Measurements from ENCODE around the gene RHOT1. TPM values are rescaled to one million over a fixed set of nuclear protein-coding genes. Genes with fewer than 3 reads are reported as not detected.

RHOT1 gene
- total RNA-seq, 1 experiment from 2014 or later, result 33.3 TPM

GRCh38 chr17:32206861-32207260 is 64.6 kb downstream of the RHOT1 start:
- POLR2A ChIA-PET, result no interaction called here
- intact Hi-C loops (cut with micrococcal nuclease; ENCODE audit: unreplicated experiment), result loop anchor here (10.0 kb wide), 1 partner anchor 62 kb away; the partner anchor contains the start of gene RHOT1
- Mint-ChIP-seq H3K27me3 (ENCODE audit: insufficient read depth, unreplicated experiment) (no peaks in the 10 kb centered on the region), H3K27ac (ENCODE audit: unreplicated experiment) (peak overlapping the region; percentile 91), H3K4me1 (ENCODE audit: low read depth, unreplicated experiment) (peaks cover 14% of the 10 kb centered on the region), H3K9me3 (ENCODE audit: unreplicated experiment) (no peaks in the 10 kb centered on the region), H3K36me3 (ENCODE audit: insufficient read depth, unreplicated experiment) (peaks cover 30% of the 10 kb centered on the region), H3K4me3 (ENCODE audit: unreplicated experiment) (no peak overlapping the region)
- H3K36me3 ChIP-seq (ENCODE audit: control insufficient read depth, insufficient read depth, low read length), result peaks cover 3% of the 10 kb centered on the region
- CTCF ChIA-PET, result no interaction called here
- TF ChIP-seq CTCF (IDR thresholded peaks at IDR 0.05; ENCODE audit: insufficient read depth in 1 of 2, low read depth in 1 of 2, low read length in 1 of 2, severe bottlenecking in 1 of 2, unreplicated experiment in 1 of 2), result no peak
- peaks cover 16% of the 10 kb centered on the region for H3K4me1 ChIP-seq
- no peak for DNase-seq
- BruUV-seq (replicated peaks), result no TSS peak
- H3K27me3 ChIP-seq (replicated peaks; ENCODE audit: control insufficient read depth, insufficient read depth, low read length), result no peaks in the 10 kb centered on the region
- H3K9me3 ChIP-seq, result no peaks in the 10 kb centered on the region
- no peak overlapping the region for H3K4me3 ChIP-seq (ENCODE audit: low read depth, low read length)

GRCh38 chr17:32208436-32208835 is 66.1 kb downstream of the RHOT1 start:
- Histone ChIP-seq H3K36me3 (ENCODE audit: control insufficient read depth, insufficient read depth, low read length) (peaks cover 4% of the 10 kb centered on the region), H3K4me3 (ENCODE audit: low read depth, low read length) (no peak overlapping the region), H3K9me3 (no peaks in the 10 kb centered on the region), H3K27me3 (replicated peaks; ENCODE audit: control insufficient read depth, insufficient read depth, low read length) (no peaks in the 10 kb centered on the region), H3K4me1 (peaks cover 16% of the 10 kb centered on the region)
- BruUV-seq (replicated peaks), result no TSS peak
- Mint-ChIP-seq H3K9me3 (ENCODE audit: unreplicated experiment) (no peaks in the 10 kb centered on the region), H3K36me3 (ENCODE audit: insufficient read depth, unreplicated experiment) (peaks cover 23% of the 10 kb centered on the region), H3K27me3 (ENCODE audit: insufficient read depth, unreplicated experiment) (no peaks in the 10 kb centered on the region), H3K4me1 (ENCODE audit: low read depth, unreplicated experiment) (peaks cover 14% of the 10 kb centered on the region), H3K27ac (ENCODE audit: unreplicated experiment) (no peak overlapping the region), H3K4me3 (ENCODE audit: unreplicated experiment) (no peak overlapping the region)
- no peak for TF ChIP-seq CTCF (IDR thresholded peaks at IDR 0.05; ENCODE audit: insufficient read depth in 1 of 2, low read depth in 1 of 2, low read length in 1 of 2, severe bottlenecking in 1 of 2, unreplicated experiment in 1 of 2)
- intact Hi-C loops (cut with micrococcal nuclease; ENCODE audit: unreplicated experiment), result loop anchor here (10.0 kb wide), 1 partner anchor 64 kb away; the partner anchor contains the start of gene RHOT1
- DNase-seq, result no peak
- POLR2A ChIA-PET, result no interaction called here
- CTCF ChIA-PET, result no interaction called here

- ChIA-PET CTCF (no interaction called here), POLR2A (no interaction called here)
- H3K27me3 Mint-ChIP-seq (ENCODE audit: insufficient read depth, unreplicated experiment), result no peaks in the 10 kb centered on the region
These were observed 67.3 kb downstream of the RHOT1 start for GRCh38 chr17:32209608-32210007.

More at GRCh38 chr17:32209608-32210007, 67.3 kb downstream of the RHOT1 start:
- no peak for DNase-seq
- H3K9me3 ChIP-seq, result no peaks in the 10 kb centered on the region
- Mint-ChIP-seq H3K4me3 (ENCODE audit: unreplicated experiment) (no peak overlapping the region), H3K4me1 (ENCODE audit: low read depth, unreplicated experiment) (peaks cover 14% of the 10 kb centered on the region), H3K9me3 (ENCODE audit: unreplicated experiment) (no peaks in the 10 kb centered on the region), H3K36me3 (ENCODE audit: insufficient read depth, unreplicated experiment) (peaks cover 14% of the 10 kb centered on the region), H3K27ac (ENCODE audit: unreplicated experiment) (no peak overlapping the region)
- H3K4me1 ChIP-seq, result peaks cover 16% of the 10 kb centered on the region
- H3K4me3 ChIP-seq (ENCODE audit: low read depth, low read length), result no peak overlapping the region
- H3K27me3 ChIP-seq (replicated peaks; ENCODE audit: control insufficient read depth, insufficient read depth, low read length), result no peaks in the 10 kb centered on the region
- TF ChIP-seq CTCF (IDR thresholded peaks at IDR 0.05; ENCODE audit: insufficient read depth in 1 of 2, low read depth in 1 of 2, low read length in 1 of 2, severe bottlenecking in 1 of 2, unreplicated experiment in 1 of 2), result no peak
- peaks cover 4% of the 10 kb centered on the region for H3K36me3 ChIP-seq (ENCODE audit: control insufficient read depth, insufficient read depth, low read length)
- no TSS peak for BruUV-seq (replicated peaks)
- intact Hi-C loops (cut with micrococcal nuclease; ENCODE audit: unreplicated experiment), result loop anchor here (10.0 kb wide), 1 partner anchor 65 kb away; the partner anchor contains the start of gene RHOT1

Measured in Caco-2 (cell line).